C4-2B (cell line): ENCODE results near the gene IER5.

Experiments used
- H3K27ac ChIP-seq: fragments of 450-650 bp; 2 replicates; pipeline ENCODE4 v1.5.1; 2017
- ZFX ChIP-seq: fragments of 450-650 bp; IDR thresholded peaks from 2 replicates; pipeline ENCODE4 v1.6.1; 2017
- TF ChIP-seq, protein P1 (sequence below): fragments of 450-650 bp; conservative IDR thresholded peaks from 2 replicates; pipeline ENCODE4 v1.5.1; 2017; ENCODE audit warnings: mild to moderate bottlenecking

IER5 gene

GRCh38 chr1:181126871-181127587 is 38.5 kb downstream of the IER5 start:
- H3K27ac ChIP-seq: no peak overlapping the region
- TF ChIP-seq, protein P1, sequence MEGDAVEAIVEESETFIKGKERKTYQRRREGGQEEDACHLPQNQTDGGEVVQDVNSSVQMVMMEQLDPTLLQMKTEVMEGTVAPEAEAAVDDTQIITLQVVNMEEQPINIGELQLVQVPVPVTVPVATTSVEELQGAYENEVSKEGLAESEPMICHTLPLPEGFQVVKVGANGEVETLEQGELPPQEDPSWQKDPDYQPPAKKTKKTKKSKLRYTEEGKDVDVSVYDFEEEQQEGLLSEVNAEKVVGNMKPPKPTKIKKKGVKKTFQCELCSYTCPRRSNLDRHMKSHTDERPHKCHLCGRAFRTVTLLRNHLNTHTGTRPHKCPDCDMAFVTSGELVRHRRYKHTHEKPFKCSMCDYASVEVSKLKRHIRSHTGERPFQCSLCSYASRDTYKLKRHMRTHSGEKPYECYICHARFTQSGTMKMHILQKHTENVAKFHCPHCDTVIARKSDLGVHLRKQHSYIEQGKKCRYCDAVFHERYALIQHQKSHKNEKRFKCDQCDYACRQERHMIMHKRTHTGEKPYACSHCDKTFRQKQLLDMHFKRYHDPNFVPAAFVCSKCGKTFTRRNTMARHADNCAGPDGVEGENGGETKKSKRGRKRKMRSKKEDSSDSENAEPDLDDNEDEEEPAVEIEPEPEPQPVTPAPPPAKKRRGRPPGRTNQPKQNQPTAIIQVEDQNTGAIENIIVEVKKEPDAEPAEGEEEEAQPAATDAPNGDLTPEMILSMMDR: no peak
- no peak for TF ChIP-seq ZFX

GRCh38 chr1:181127898-181128453 is 39.5 kb downstream of the IER5 start:
- H3K27ac ChIP-seq: no peak overlapping the region
- TF ChIP-seq ZFX: no peak
- TF ChIP-seq, protein P1: no peak

GRCh38 chr1:181128592-181129497 is 40.3 kb downstream of the IER5 start:
- no peak overlapping the region for H3K27ac ChIP-seq
- TF ChIP-seq, protein P1: no peak
- no peak for TF ChIP-seq ZFX

DNA sequence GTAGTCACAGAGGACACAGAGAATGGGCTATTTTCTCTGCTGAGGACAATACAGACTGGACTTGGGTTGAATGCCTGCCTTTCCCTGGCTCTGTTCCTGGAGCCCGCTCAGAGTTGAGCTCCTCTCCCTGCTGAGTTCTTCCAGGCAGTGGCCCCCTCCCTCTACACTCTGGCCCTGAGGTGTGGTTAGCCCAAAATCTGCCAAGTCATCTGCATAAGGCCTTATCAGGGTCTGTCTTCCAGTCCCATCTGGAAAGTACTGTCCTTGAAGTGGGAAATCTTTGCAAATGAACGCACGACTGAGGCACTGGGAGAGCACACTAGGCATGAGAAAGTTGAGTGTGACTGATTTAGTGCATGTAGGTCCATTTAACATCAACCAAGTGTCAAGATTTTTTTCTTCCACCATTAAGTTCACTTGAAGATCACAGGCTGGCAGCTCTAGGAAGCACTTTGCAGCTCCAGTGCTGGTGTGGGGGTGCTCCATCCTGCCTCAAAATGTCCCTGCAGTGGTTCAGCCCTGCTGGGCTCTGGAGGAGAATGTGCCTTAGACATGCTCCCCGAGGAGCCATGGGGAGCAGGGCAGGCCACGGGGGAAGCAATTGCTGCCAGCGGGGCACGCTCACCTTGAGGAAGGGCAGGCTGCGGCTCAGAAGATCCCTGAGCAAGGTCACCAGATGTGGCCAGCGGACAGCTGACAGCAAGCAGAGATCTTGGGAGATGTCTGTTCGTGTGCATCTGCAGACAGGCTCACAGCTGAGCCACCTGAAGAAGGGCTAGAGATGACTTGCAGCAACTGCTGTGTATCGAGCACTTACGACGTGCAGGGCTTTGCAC is 41.5 kb downstream of the IER5 start:
- TF ChIP-seq ZFX: no peak
- TF ChIP-seq, protein P1: no peak
- no peak overlapping the region for H3K27ac ChIP-seq

DNA sequence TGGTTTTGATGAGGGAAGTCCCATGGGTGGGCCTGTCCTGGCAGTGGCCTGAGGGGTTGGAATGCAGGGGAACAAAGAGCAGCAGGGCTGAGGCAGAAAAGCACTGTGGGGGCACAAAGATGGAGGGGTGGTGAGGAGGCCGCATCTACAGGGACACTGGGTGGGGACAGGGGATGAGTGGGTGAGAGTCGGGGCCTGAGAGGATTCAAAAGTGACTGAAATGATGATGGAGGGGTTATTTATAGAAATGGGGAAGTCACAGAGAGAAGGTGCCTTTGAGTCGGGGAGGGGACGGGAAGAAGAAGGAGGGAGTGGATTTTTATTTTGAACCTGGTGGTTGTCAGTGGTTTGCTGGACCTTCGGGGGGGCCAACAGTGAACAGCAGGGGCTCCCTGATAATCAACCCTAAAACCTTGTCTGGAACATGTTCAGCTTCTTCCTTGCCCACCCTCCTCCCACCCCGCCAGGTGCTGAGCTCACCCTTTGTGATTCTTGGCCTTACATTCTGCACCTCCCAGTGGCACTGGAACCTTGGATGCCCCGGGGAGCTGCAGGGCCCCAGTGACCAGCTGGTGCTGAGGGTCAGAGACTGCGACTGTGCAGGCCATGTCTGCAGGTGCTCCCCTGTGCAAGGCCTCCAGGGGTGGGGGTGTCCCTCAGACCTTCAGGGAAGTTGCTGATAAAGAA is 42.9 kb downstream of the IER5 start:
- TF ChIP-seq ZFX: no peak
- TF ChIP-seq, protein P1: no peak
- H3K27ac ChIP-seq: no peak overlapping the region

DNA sequence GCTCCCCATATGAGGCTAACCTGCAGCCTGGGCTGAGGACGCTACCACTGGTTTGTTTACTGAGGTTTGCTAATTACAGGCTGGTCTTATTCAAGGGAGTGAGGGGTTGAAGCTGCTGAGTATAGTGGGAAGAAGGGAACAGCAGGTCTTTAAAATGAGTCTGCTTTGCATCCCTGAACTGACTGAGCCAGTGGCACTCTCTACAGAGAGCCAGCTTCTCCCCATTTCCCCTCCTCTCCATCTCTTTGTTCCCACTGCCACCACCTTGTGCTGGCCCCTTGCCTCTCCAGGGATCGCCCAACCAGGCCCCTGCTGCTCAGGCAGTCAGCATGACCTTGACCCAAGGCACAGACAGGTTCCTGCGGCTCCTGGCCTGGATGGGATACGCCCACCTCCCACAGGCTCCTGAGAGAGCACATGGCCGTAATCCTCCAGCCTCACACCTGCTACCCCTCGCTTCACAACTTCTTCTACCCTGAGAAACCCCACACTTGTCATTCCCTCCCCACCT is 45.0 kb downstream of the IER5 start:
- TF ChIP-seq, protein P1: no peak
- no peak for TF ChIP-seq ZFX
- H3K27ac ChIP-seq: peak overlapping the region; percentile 26; the same call in 1 of the 2 replicates
